Measurements from ENCODE around the gene SLC22A31. TPM values are rescaled to one million over a fixed set of nuclear protein-coding genes. Genes with fewer than 3 reads are reported as not detected.

Gene SLC22A31
- total RNA-seq, 1 donor from 2014 or later, result not detected

GRCh38 chr16:89150981-89151380 lies 49.4 kb downstream of the SLC22A31 start:
- peaks cover 0 to 4% (median 0%) of the 10 kb centered on the region in 3 donors for H3K27me3 ChIP-seq (ENCODE audit: control insufficient read depth in 3 of 3, insufficient read depth in 3 of 3, low read length in 3 of 3)
- H3K4me3 ChIP-seq (ENCODE audit: low read length in 3 of 3), result no peak overlapping the region
- peaks cover 10 to 17% (median 13%) of the 10 kb centered on the region in 3 donors for H3K4me1 ChIP-seq (ENCODE audit: control insufficient read depth in 3 of 3, insufficient read depth in 3 of 3, low read length in 3 of 3)
- peaks cover 0 to 4% (median 4%) of the 10 kb centered on the region in 3 donors for H3K9me3 ChIP-seq (ENCODE audit: control insufficient read depth in 3 of 3, low read length in 3 of 3)
- peaks cover 17 to 43% (median 22%) of the 10 kb centered on the region in 3 donors for H3K36me3 ChIP-seq (ENCODE audit: control insufficient read depth in 3 of 3, insufficient read depth in 3 of 3, low read length in 3 of 3)
- no peak overlapping the region for H3K9ac ChIP-seq (ENCODE audit: low read depth in 1 of 3, low read length in 3 of 3)
- H3K27ac ChIP-seq (ENCODE audit: low read depth, low read length), result no peak overlapping the region

GRCh38 chr16:89150090-89150835 lies 50.1 kb downstream of the SLC22A31 start:
- no peak overlapping the region for H3K9ac ChIP-seq (ENCODE audit: low read depth in 1 of 3, low read length in 3 of 3)
- H3K36me3 ChIP-seq (ENCODE audit: control insufficient read depth in 3 of 3, insufficient read depth in 3 of 3, low read length in 3 of 3), result peaks cover 22 to 50% (median 22%) of the 10 kb centered on the region in 3 donors
- H3K27ac ChIP-seq (ENCODE audit: low read depth, low read length), result no peak overlapping the region
- no peaks in the 10 kb centered on the region for H3K27me3 ChIP-seq (ENCODE audit: control insufficient read depth in 3 of 3, insufficient read depth in 3 of 3, low read length in 3 of 3)
- H3K9me3 ChIP-seq (ENCODE audit: control insufficient read depth in 3 of 3, low read length in 3 of 3), result peaks cover 0 to 4% (median 4%) of the 10 kb centered on the region in 3 donors
- no peak overlapping the region for H3K4me3 ChIP-seq (ENCODE audit: low read length in 3 of 3)
- peaks cover 4 to 9% (median 7%) of the 10 kb centered on the region in 3 donors for H3K4me1 ChIP-seq (ENCODE audit: control insufficient read depth in 3 of 3, insufficient read depth in 3 of 3, low read length in 3 of 3)

GRCh38 chr16:89149386-89149785 lies 51.0 kb downstream of the SLC22A31 start:
- no peak overlapping the region for H3K9ac ChIP-seq (ENCODE audit: low read depth in 1 of 3, low read length in 3 of 3)
- peaks cover 0 to 4% (median 4%) of the 10 kb centered on the region in 3 donors for H3K9me3 ChIP-seq (ENCODE audit: control insufficient read depth in 3 of 3, low read length in 3 of 3)
- no peaks in the 10 kb centered on the region for H3K27me3 ChIP-seq (ENCODE audit: control insufficient read depth in 3 of 3, insufficient read depth in 3 of 3, low read length in 3 of 3)
- H3K4me1 ChIP-seq (ENCODE audit: control insufficient read depth in 3 of 3, insufficient read depth in 3 of 3, low read length in 3 of 3), result peaks cover 0 to under 1% (median 0%) of the 10 kb centered on the region in 3 donors
- H3K4me3 ChIP-seq (ENCODE audit: low read length in 3 of 3), result no peak overlapping the region
- H3K27ac ChIP-seq (ENCODE audit: low read depth, low read length), result no peak overlapping the region
- H3K36me3 ChIP-seq (ENCODE audit: control insufficient read depth in 3 of 3, insufficient read depth in 3 of 3, low read length in 3 of 3), result peaks cover 22 to 50% (median 25%) of the 10 kb centered on the region in 3 donors

GRCh38 chr16:89147085-89147817 lies 53.1 kb downstream of the SLC22A31 start:
- no peak overlapping the region for H3K9ac ChIP-seq (ENCODE audit: low read depth in 1 of 3, low read length in 3 of 3)
- H3K36me3 ChIP-seq (ENCODE audit: control insufficient read depth in 3 of 3, insufficient read depth in 3 of 3, low read length in 3 of 3), result peaks cover 31 to 62% (median 34%) of the 10 kb centered on the region in 3 donors

GRCh38 chr16:89146211-89147005 lies 53.9 kb downstream of the SLC22A31 start:
- Histone ChIP-seq H3K27ac (ENCODE audit: low read depth, low read length) (no peak overlapping the region), H3K4me3 (ENCODE audit: low read length in 3 of 3) (no peak overlapping the region), H3K9me3 (ENCODE audit: control insufficient read depth in 3 of 3, low read length in 3 of 3) (peaks cover 0 to 4% (median 4%) of the 10 kb centered on the region in 3 donors), H3K36me3 (ENCODE audit: control insufficient read depth in 3 of 3, insufficient read depth in 3 of 3, low read length in 3 of 3) (peaks cover 30 to 63% (median 40%) of the 10 kb centered on the region in 3 donors), H3K4me1 (ENCODE audit: control insufficient read depth in 3 of 3, insufficient read depth in 3 of 3, low read length in 3 of 3) (no peaks in the 10 kb centered on the region), H3K27me3 (ENCODE audit: control insufficient read depth in 3 of 3, insufficient read depth in 3 of 3, low read length in 3 of 3) (no peaks in the 10 kb centered on the region), H3K9ac (ENCODE audit: low read depth in 1 of 3, low read length in 3 of 3) (no peak overlapping the region)

More at GRCh38 chr16:89147085-89147817, 53.1 kb downstream of the SLC22A31 start:
- Histone ChIP-seq H3K4me1 (ENCODE audit: control insufficient read depth in 3 of 3, insufficient read depth in 3 of 3, low read length in 3 of 3) (no peaks in the 10 kb centered on the region), H3K9me3 (ENCODE audit: control insufficient read depth in 3 of 3, low read length in 3 of 3) (peaks cover 0 to 4% (median 4%) of the 10 kb centered on the region in 3 donors), H3K27me3 (ENCODE audit: control insufficient read depth in 3 of 3, insufficient read depth in 3 of 3, low read length in 3 of 3) (no peaks in the 10 kb centered on the region), H3K4me3 (ENCODE audit: low read length in 3 of 3) (no peak overlapping the region), H3K27ac (ENCODE audit: low read depth, low read length) (no peak overlapping the region)

Other genes with a start within 250 kb of the SLC22A31 start
- 2.1 TPM for gene CBFA2T3, start 223.3 kb downstream of the SLC22A31 start, total RNA-seq
- 12.5 TPM for gene ACSF3, start 106.7 kb downstream of the SLC22A31 start, total RNA-seq
- gene CDH15, start 28.8 kb downstream of the SLC22A31 start, total RNA-seq, result 124 TPM
- 4.7 TPM for gene ZNF778, start 17.2 kb upstream of the SLC22A31 start, total RNA-seq

Data from skeletal muscle tissue (tissue), 4 donors.